OCI-LY1 (cell line): ENCODE results near the gene WIPF2.

Source experiments
- H2AFZ ChIP-seq: fragments of 200-600 bp; sonication (generic), shearing (Covaris generic); 2 replicates; pipeline ENCODE4 v1.6.0; 2014; ENCODE audit warnings: antibody characterized with exemption, mild to moderate bottlenecking, low read length
- H3F3A ChIP-seq: fragments of 200-600 bp; sonication (generic), shearing (Covaris generic); 2 replicates; pipeline ENCODE4 v1.6.0; 2014; ENCODE audit warnings: mild to moderate bottlenecking, antibody characterized with exemption, low read length, moderate library complexity; ENCODE audit not compliant: insufficient read depth
- H3K27ac ChIP-seq: fragments of 200-600 bp; sonication (generic); 2 replicates; pipeline ENCODE4 v1.5.1; 2014; ENCODE audit warnings: low read length, mixed run types, mild to moderate bottlenecking, low read depth; ENCODE audit not compliant: poor library complexity, severe bottlenecking
- H3K27me3 ChIP-seq: fragments of 200-600 bp; sonication (generic); 2 replicates; pipeline ENCODE4 v1.6.0; 2014; ENCODE audit warnings: antibody characterized with exemption, mild to moderate bottlenecking, low read length, moderate library complexity; ENCODE audit not compliant: insufficient read depth
- H3K36me3 ChIP-seq: fragments of 200-600 bp; sonication (generic); 2 replicates; pipeline ENCODE4 v1.6.1; 2014; ENCODE audit warnings: mild to moderate bottlenecking, antibody characterized with exemption, low read length, moderate library complexity, mixed read lengths; ENCODE audit not compliant: insufficient read depth
- H3K4me1 ChIP-seq: fragments of 200-600 bp; sonication (generic); 2 replicates; pipeline ENCODE4 v1.5.1; 2014; ENCODE audit warnings: mild to moderate bottlenecking, low read length, moderate library complexity; ENCODE audit not compliant: insufficient read depth, severe bottlenecking
- H3K4me2 ChIP-seq: fragments of 200-600 bp; sonication (generic), shearing (Covaris generic); 2 replicates; pipeline ENCODE4 v1.6.1; 2014; ENCODE audit warnings: low read length
- H3K4me3 ChIP-seq: fragments of 200-600 bp; sonication (generic); 2 replicates; pipeline ENCODE4 v1.5.1; 2014; ENCODE audit warnings: low read length, low read depth, mild to moderate bottlenecking, mixed read lengths; ENCODE audit not compliant: poor library complexity, severe bottlenecking
- H3K79me2 ChIP-seq: fragments of 200-600 bp; shearing (Covaris generic); 2 replicates; pipeline ENCODE4 v1.6.1; 2016; ENCODE audit warnings: mixed run types, low read length, mixed read lengths; ENCODE audit not compliant: insufficient read depth
- H3K9ac ChIP-seq: fragments of 200-600 bp; sonication (generic), shearing (Covaris generic); 2 replicates; pipeline ENCODE4 v1.6.1; 2014; ENCODE audit warnings: mild to moderate bottlenecking, low read length, mixed read lengths
- H3K9me2 ChIP-seq: fragments of 200-600 bp; sonication (generic), shearing (Covaris generic); 2 replicates; pipeline ENCODE4 v1.6.1; 2014; ENCODE audit warnings: low read depth, mild to moderate bottlenecking, low read length, mixed read lengths
- H3K9me3 ChIP-seq: fragments of 200-600 bp; shearing (Covaris generic); 2 replicates; pipeline ENCODE4 v1.6.1; 2014; ENCODE audit warnings: low read length, mixed read lengths
- H4K20me1 ChIP-seq: fragments of 200-600 bp; sonication (generic), shearing (Covaris generic); 2 replicates; pipeline ENCODE4 v1.6.0; 2016; ENCODE audit warnings: mild to moderate bottlenecking, low read length; ENCODE audit not compliant: insufficient read depth
- CTCF ChIP-seq: fragments of 200-600 bp; sonication (generic), shearing (Covaris generic); IDR thresholded peaks from 2 replicates; pipeline ENCODE4 v1.5.1; 2017; ENCODE audit warnings: mild to moderate bottlenecking, antibody characterized with exemption, low read length, moderate library complexity, mixed read lengths
- EZH2 ChIP-seq: fragments of 200-600 bp; sonication (generic), shearing (Covaris generic); IDR thresholded peaks from 2 replicates; pipeline ENCODE4 v1.8.0; 2017; ENCODE audit warnings: borderline replicate concordance, mixed run types, mild to moderate bottlenecking, antibody characterized with exemption, low read length, moderate library complexity, mixed read lengths

The WIPF2 gene

GRCh38 chr17:40248507-40248906 is 29.4 kb downstream of the WIPF2 start:
- H2AFZ ChIP-seq = no peak overlapping the region
- no peaks in the 10 kb centered on the region for H3F3A ChIP-seq
- H3K4me3 ChIP-seq = no peak overlapping the region
- no peak overlapping the region for H3K27ac ChIP-seq
- H3K4me1 ChIP-seq = no peaks in the 10 kb centered on the region
- H3K4me2 ChIP-seq = no peak overlapping the region
- peaks cover 15% of the 10 kb centered on the region for H3K79me2 ChIP-seq
- H3K36me3 ChIP-seq = peaks cover 4% of the 10 kb centered on the region; the same call in 1 of the 2 replicates
- no peaks in the 10 kb centered on the region for H4K20me1 ChIP-seq
- H3K9me3 ChIP-seq = no peaks in the 10 kb centered on the region
- TF ChIP-seq CTCF (no peak), EZH2 (no peak)
- no peaks in the 10 kb centered on the region for H3K9me2 ChIP-seq
- no peak overlapping the region for H3K9ac ChIP-seq
- H3K27me3 ChIP-seq = no peaks in the 10 kb centered on the region

GRCh38 chr17:40251576-40251975 is 32.5 kb downstream of the WIPF2 start:
- Histone ChIP-seq H2AFZ (no peak overlapping the region), H3K27ac (no peak overlapping the region), H3K9me3 (no peaks in the 10 kb centered on the region), H3K36me3 (peaks cover 4% of the 10 kb centered on the region; the same call in 1 of the 2 replicates), H4K20me1 (no peaks in the 10 kb centered on the region), H3F3A (no peaks in the 10 kb centered on the region), H3K4me3 (no peak overlapping the region), H3K4me2 (no peak overlapping the region), H3K9ac (no peak overlapping the region), H3K27me3 (no peaks in the 10 kb centered on the region), H3K4me1 (no peaks in the 10 kb centered on the region), H3K79me2 (peaks cover 18% of the 10 kb centered on the region), H3K9me2 (no peaks in the 10 kb centered on the region)
- TF ChIP-seq CTCF (no peak), EZH2 (no peak)

GRCh38 chr17:40253565-40253964 is 34.5 kb downstream of the WIPF2 start:
- Histone ChIP-seq H3K79me2 (peaks cover 16% of the 10 kb centered on the region), H3K9me2 (no peaks in the 10 kb centered on the region), H3K27me3 (no peaks in the 10 kb centered on the region), H4K20me1 (no peaks in the 10 kb centered on the region), H3K9ac (no peak overlapping the region), H2AFZ (no peak overlapping the region), H3K36me3 (peaks cover 14% of the 10 kb centered on the region; the same call in 1 of the 2 replicates), H3F3A (no peaks in the 10 kb centered on the region), H3K4me3 (no peak overlapping the region), H3K27ac (no peak overlapping the region), H3K4me2 (no peak overlapping the region), H3K9me3 (no peaks in the 10 kb centered on the region), H3K4me1 (no peaks in the 10 kb centered on the region)
- TF ChIP-seq CTCF (no peak), EZH2 (no peak)
